Measurements from ENCODE around the gene MCOLN3.

MCOLN3 gene

GRCh38 chr1:85048296-85049064, at the start of gene MCOLN3:
TSS of gene MCOLN3 (minus strand) at chr1:85048500. CDS start at chr1:85045360, 3,140 bp downstream.
- Histone ChIP-seq H4K20me1 (no peaks in the 10 kb centered on the region), H3K27me3 (no peaks in the 10 kb centered on the region), H3K4me2 (no peak within 1 kb of the TSS), H3K9ac (no peak within 1 kb of the TSS), H3K36me3 (no peaks in the 10 kb centered on the region), H3K4me1 (no peaks in the 10 kb centered on the region), H3K9me3 (replicated peaks in 1 of 11) (peaks cover 9 to 18% (median 16%) of the 10 kb centered on the region in 11 experiments; a peak in 19 of 22 replicates), H3K27ac (no peak within 1 kb of the TSS), H3K4me3 (no peak within 1 kb of the TSS)
- TF ChIP-seq Cebpa-rat (IDR thresholded peaks at IDR 0.05) = no peak

- Histone ChIP-seq H3K27me3 (peaks cover 0 to 28% (median 0%) of the 10 kb centered on the region in 11 experiments; a peak in 7 of 22 replicates), H3K4me2 (no peak overlapping the region), H3K36me3 (no peaks in the 10 kb centered on the region), H4K20me1 (no peaks in the 10 kb centered on the region), H3K4me1 (peaks cover 10 to 14% (median 11%) of the 10 kb centered on the region in 10 experiments), H3K9me3 (replicated peaks in 1 of 11) (no peaks in the 10 kb centered on the region), H3K9ac (no peak overlapping the region), H3K4me3 (no peak overlapping the region), H3K27ac (no peak overlapping the region)
- TF ChIP-seq Cebpa-rat (IDR thresholded peaks at IDR 0.05) = no peak
Measured at GRCh38 chr1:85093644-85094043, 45.3 kb upstream of the MCOLN3 start.

- no peak overlapping the region for H3K9ac ChIP-seq
- H3K36me3 ChIP-seq = no peaks in the 10 kb centered on the region
- no peak overlapping the region for H3K27ac ChIP-seq
- peaks cover 0 to 33% (median 0%) of the 10 kb centered on the region in 11 experiments; a peak in 7 of 22 replicates for H3K27me3 ChIP-seq
- peaks cover 10 to 14% (median 11%) of the 10 kb centered on the region in 10 experiments for H3K4me1 ChIP-seq
- no peak for TF ChIP-seq Cebpa-rat (IDR thresholded peaks at IDR 0.05)
- H3K4me3 ChIP-seq = peak overlapping the region in 3 of 10 experiments; percentile 8 to 18 (median 10); a peak in 2 of 20 replicates
- no peaks in the 10 kb centered on the region for H3K9me3 ChIP-seq (replicated peaks in 1 of 11)
- H4K20me1 ChIP-seq = no peaks in the 10 kb centered on the region
- peak overlapping the region; percentile 42 to 80 (median 62) for H3K4me2 ChIP-seq
Measured at GRCh38 chr1:85091671-85092280, 43.5 kb upstream of the MCOLN3 start.

GRCh38 chr1:85090225-85090624, 41.9 kb upstream of the MCOLN3 start:
- no peaks in the 10 kb centered on the region for H3K9me3 ChIP-seq (replicated peaks in 1 of 11)
- H3K27ac ChIP-seq = no peak overlapping the region
- no peak for TF ChIP-seq Cebpa-rat (IDR thresholded peaks at IDR 0.05)
- no peak overlapping the region for H3K4me3 ChIP-seq
- H3K27me3 ChIP-seq = peaks cover 0 to 32% (median 0%) of the 10 kb centered on the region in 11 experiments; a peak in 7 of 22 replicates
- no peak overlapping the region for H3K9ac ChIP-seq
- H3K4me2 ChIP-seq = no peak overlapping the region
- no peaks in the 10 kb centered on the region for H3K36me3 ChIP-seq
- peaks cover 10 to 14% (median 11%) of the 10 kb centered on the region in 10 experiments for H3K4me1 ChIP-seq
- H4K20me1 ChIP-seq = no peaks in the 10 kb centered on the region; a peak in 1 of 22 replicates

- Histone ChIP-seq H3K27me3 (peaks cover 0 to 23% (median 0%) of the 10 kb centered on the region in 11 experiments; a peak in 7 of 22 replicates), H3K9ac (no peak overlapping the region), H3K4me3 (no peak overlapping the region), H3K9me3 (replicated peaks in 1 of 11) (no peaks in the 10 kb centered on the region), H3K36me3 (no peaks in the 10 kb centered on the region), H3K27ac (no peak overlapping the region), H3K4me2 (no peak overlapping the region), H3K4me1 (peaks cover 10 to 14% (median 11%) of the 10 kb centered on the region in 10 experiments), H4K20me1 (no peaks in the 10 kb centered on the region; a peak in 1 of 22 replicates)
- TF ChIP-seq Cebpa-rat (IDR thresholded peaks at IDR 0.05) = no peak
Measured at GRCh38 chr1:85089203-85089602, 40.9 kb upstream of the MCOLN3 start.

- no peaks in the 10 kb centered on the region; a peak in 1 of 22 replicates for H4K20me1 ChIP-seq
- no peak overlapping the region for H3K9ac ChIP-seq
- H3K4me2 ChIP-seq = no peak overlapping the region
- peaks cover 10 to 14% (median 11%) of the 10 kb centered on the region in 10 experiments for H3K4me1 ChIP-seq
- TF ChIP-seq Cebpa-rat (IDR thresholded peaks at IDR 0.05) = no peak
- H3K9me3 ChIP-seq (replicated peaks in 1 of 11) = no peaks in the 10 kb centered on the region
- no peaks in the 10 kb centered on the region for H3K36me3 ChIP-seq
- H3K4me3 ChIP-seq = no peak overlapping the region
- peaks cover 0 to 15% (median 0%) of the 10 kb centered on the region in 11 experiments; a peak in 4 of 22 replicates for H3K27me3 ChIP-seq
- H3K27ac ChIP-seq = no peak overlapping the region
Measured at GRCh38 chr1:85088408-85088784, 40.1 kb upstream of the MCOLN3 start.

GRCh38 chr1:85087659-85088407, 39.5 kb upstream of the MCOLN3 start:
- no peak overlapping the region for H3K9ac ChIP-seq
- no peak overlapping the region for H3K4me3 ChIP-seq
- no peak overlapping the region for H3K27ac ChIP-seq
- H3K4me1 ChIP-seq = peaks cover 10 to 14% (median 11%) of the 10 kb centered on the region in 10 experiments
- H3K4me2 ChIP-seq = no peak overlapping the region
- no peak for TF ChIP-seq Cebpa-rat (IDR thresholded peaks at IDR 0.05)
- H3K36me3 ChIP-seq = no peaks in the 10 kb centered on the region
- no peaks in the 10 kb centered on the region; a peak in 1 of 22 replicates for H4K20me1 ChIP-seq
- peaks cover 0 to 12% (median 0%) of the 10 kb centered on the region in 11 experiments; a peak in 4 of 22 replicates for H3K27me3 ChIP-seq
- no peaks in the 10 kb centered on the region for H3K9me3 ChIP-seq (replicated peaks in 1 of 11)

- Histone ChIP-seq H3K36me3 (no peaks in the 10 kb centered on the region), H3K4me1 (no peaks in the 10 kb centered on the region), H3K4me3 (no peak overlapping the region), H3K9ac (no peak overlapping the region), H3K27ac (no peak overlapping the region), H3K9me3 (replicated peaks in 1 of 11) (no peaks in the 10 kb centered on the region), H3K27me3 (0 out of 22 replicates have a peak, but pooled peaks cover 0 to 6% (median 0%) of the 10 kb centered on the region in 11 experiments), H4K20me1 (no peaks in the 10 kb centered on the region; a peak in 1 of 22 replicates), H3K4me2 (no peak overlapping the region)
- no peak for TF ChIP-seq Cebpa-rat (IDR thresholded peaks at IDR 0.05)
Measured at GRCh38 chr1:85085417-85085816, 37.1 kb upstream of the MCOLN3 start.

- no peak overlapping the region for H3K27ac ChIP-seq
- no peak overlapping the region for H3K4me2 ChIP-seq
- TF ChIP-seq Cebpa-rat (IDR thresholded peaks at IDR 0.05) = no peak
- H3K4me3 ChIP-seq = no peak overlapping the region
- no peaks in the 10 kb centered on the region for H4K20me1 ChIP-seq
- peaks cover 8 to 31% (median 23%) of the 10 kb centered on the region in 11 experiments; a peak in 18 of 22 replicates for H3K9me3 ChIP-seq (replicated peaks in 1 of 11)
- H3K36me3 ChIP-seq = no peaks in the 10 kb centered on the region
- H3K9ac ChIP-seq = no peak overlapping the region
- no peaks in the 10 kb centered on the region for H3K27me3 ChIP-seq
- H3K4me1 ChIP-seq = no peaks in the 10 kb centered on the region
Measured at GRCh38 chr1:85078903-85079302, 30.6 kb upstream of the MCOLN3 start.
